VCaP (cell line): ENCODE data around the gene UGT2B7.

ENCODE experiments used
- H3K27ac ChIP-seq: fragments of 450-650 bp; 2 replicates; pipeline ENCODE4 v1.5.1; 2017
- TF ChIP-seq, protein P1 (sequence below): fragments of 450-650 bp; conservative IDR thresholded peaks from 2 replicates; pipeline ENCODE4 v1.5.1; 2017; ENCODE audit warnings: mild to moderate bottlenecking, moderate library complexity

The UGT2B7 gene

DNA sequence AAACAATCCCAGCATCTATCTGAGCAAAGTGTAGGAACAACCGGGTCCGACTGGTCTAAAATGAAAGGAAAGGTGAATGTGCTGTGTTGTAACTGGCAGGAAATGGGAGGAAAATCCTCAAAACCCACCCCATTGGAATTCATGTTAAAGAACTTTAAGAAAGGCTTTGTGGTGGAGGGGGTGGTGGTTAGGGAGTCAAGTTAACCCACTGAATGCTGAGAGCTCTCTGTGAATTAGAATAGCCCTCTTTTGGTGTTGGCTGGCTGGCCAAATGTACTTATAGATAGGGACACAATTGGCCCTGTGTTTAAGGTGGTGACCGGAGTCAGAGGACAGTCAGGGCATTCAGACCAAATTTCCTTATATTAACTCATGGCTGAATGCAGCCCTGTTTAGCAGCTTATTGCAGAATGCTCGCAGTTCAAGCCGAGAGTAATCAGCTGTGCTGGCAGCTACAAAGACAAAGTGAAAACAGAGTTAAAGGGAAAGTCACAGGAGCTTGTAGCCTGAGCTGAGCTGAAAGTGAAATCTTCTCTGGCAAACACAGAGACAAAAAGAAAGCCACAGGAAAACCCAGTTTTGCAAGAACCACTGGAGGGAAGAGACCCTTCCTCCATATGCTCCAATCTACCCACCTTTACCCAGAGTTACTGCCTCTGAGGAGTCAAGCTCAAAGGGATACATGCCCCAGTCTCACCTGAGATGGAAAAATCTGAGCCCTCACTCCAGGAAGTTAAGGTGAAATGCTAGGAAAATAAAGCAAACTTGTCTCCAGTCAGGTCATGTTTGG, 38.5 kb upstream of the UGT2B7 start:
- TF ChIP-seq, protein P1, sequence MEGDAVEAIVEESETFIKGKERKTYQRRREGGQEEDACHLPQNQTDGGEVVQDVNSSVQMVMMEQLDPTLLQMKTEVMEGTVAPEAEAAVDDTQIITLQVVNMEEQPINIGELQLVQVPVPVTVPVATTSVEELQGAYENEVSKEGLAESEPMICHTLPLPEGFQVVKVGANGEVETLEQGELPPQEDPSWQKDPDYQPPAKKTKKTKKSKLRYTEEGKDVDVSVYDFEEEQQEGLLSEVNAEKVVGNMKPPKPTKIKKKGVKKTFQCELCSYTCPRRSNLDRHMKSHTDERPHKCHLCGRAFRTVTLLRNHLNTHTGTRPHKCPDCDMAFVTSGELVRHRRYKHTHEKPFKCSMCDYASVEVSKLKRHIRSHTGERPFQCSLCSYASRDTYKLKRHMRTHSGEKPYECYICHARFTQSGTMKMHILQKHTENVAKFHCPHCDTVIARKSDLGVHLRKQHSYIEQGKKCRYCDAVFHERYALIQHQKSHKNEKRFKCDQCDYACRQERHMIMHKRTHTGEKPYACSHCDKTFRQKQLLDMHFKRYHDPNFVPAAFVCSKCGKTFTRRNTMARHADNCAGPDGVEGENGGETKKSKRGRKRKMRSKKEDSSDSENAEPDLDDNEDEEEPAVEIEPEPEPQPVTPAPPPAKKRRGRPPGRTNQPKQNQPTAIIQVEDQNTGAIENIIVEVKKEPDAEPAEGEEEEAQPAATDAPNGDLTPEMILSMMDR, result no peak
- H3K27ac ChIP-seq, result peak overlapping the region; percentile 19; the same call in 1 of the 2 replicates

DNA sequence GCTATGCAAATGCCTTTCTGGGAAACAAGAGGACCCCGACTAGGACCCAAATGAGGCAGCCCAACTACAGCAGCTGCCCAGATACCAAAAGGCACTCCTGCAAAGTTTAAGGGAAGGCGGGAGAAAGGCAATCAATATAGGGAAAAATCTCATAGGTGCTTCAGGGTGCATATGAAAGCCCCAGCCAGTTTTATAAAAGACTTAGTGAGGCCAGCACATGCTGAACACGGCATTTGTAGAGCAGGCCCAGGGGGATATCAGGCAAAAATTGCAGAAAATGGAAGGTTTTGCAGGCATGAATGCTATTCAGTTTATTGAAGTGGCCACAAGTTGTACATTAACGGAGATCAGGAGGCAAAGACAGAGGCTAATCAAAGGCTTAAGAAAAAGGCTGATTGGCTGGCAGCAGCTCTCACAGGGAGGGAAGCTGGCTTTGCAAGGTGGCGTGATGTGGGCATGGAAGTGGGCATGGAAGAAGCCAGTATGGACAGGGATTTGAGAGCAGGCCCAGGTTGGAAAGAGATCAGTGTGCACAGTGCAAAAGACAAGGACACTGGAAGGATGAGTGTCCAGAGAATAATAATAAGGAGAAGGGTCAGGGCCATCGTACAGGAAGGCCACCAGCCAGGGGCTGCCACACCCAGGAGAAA, 37.7 kb upstream of the UGT2B7 start:
- peak overlapping the region; percentile 19; the same call in 1 of the 2 replicates for H3K27ac ChIP-seq
- TF ChIP-seq, protein P1, result no peak

DNA sequence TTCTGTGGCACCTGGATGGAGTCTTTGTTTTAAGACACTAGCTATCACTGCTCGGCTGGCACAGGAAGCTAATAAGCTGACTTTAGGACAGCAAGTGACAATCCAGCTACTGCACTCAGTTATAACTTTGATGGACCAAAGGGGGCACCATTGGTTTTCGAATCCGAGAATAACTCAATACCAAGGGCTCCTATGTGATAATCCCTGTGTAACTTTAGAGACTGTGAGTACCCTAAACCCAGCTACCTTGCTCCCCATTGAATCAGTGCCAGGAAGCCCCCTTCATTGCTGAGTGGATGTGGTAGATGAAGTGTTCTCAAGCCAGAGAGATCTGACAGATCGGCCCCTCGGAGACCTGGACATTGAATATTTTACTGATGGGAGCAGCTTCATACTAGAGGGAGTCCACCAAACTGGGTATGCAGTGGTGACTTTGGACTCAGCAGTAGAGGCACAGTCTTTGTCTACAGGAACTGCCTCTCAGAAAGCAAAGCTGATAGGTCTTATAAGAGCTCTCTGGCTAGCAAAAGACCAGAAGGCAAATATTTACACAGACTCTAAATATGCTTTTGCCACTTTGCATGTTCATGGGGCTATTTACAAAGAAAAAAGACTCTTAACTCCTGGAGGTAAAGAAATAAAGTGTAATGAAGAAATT, 35.5 kb upstream of the UGT2B7 start:
- H3K27ac ChIP-seq, result no peak overlapping the region; the same call in 1 of the 2 replicates
- TF ChIP-seq, protein P1, result no peak

DNA sequence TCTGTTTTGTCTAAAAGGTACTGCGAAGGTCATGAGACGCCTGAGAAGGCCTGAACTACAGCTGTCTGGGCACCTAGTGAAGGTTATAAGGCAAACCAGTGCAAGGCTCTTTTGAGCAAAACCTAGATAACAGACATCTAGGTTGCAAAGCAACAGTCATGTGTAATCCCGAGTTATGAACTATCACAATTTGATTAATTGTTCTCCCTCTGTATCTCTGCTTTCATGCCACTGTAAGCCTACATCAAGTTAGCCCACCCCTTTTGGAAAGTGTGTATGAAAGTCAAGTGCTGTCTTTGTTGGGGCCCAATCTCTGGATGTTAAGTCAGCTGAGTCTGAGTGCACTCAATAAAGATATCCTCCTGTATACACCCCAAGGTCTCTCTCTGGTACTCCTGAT, 31.9 kb upstream of the UGT2B7 start:
- TF ChIP-seq, protein P1, result no peak
- H3K27ac ChIP-seq, result no peak overlapping the region

DNA sequence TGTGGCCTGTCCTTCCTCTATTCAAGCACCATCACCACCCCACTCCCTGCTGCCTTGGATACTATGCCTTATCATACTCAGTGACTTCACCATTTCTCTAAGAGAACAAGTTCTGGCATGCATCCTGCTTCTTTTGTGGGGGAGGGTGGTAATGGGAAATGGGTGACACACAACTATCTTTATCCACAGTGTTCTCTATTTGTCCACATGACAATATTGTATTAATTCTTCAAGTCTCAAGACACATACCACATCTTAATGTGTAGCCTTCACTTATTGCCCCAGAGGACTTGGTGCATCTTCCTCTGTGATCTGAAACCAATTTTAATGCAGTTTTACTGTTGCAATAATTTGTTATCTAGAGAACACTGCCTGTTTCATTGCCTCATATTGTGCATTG, 29.3 kb upstream of the UGT2B7 start:
- no peak overlapping the region for H3K27ac ChIP-seq
- TF ChIP-seq, protein P1, result no peak

DNA sequence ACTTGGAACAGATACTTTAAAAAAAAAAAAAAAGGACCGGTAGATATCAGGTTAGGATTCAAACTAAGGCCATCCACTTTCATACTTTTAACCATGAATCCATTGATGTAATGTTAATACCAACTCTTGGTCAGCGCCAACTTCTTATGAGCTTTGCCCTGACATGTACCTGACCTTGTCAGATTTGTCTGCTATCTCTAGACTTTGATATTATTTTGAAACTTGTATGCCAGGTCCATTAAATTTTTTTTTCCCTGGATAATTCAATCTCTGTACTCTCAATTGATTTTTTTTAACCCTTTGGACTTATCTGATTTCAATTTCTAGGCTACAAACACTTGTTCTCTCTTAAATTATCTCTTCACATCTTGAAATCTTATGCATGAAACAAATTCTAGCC, 27.2 kb upstream of the UGT2B7 start:
- TF ChIP-seq, protein P1, result no peak
- H3K27ac ChIP-seq, result no peak overlapping the region

DNA sequence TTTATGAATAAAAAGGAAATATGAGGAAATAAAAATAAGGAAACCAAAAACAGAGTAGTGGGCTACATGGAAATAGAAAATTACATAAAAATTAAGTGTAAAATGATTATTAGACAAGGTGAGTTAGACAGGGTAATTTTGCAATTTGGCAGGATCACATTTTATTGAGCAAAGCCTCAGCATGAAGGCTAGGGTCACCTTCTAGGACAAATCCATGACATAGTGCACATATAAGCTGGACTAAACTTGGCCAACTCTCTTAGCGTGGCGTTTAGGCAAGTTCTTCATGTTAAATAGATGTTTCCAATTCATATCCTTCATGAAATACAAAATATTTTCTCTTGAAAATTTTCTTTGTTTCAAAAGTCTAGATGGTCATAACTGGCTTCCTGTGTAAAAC, 25.7 kb upstream of the UGT2B7 start:
- no peak overlapping the region for H3K27ac ChIP-seq
- TF ChIP-seq, protein P1, result no peak
